Activated T-cell treated with anti-CD3 and anti-CD28 coated beads, Interleukin-2, amount 50 U/mL, for 24 hours (primary cell): ENCODE results near the gene SSR1.
"Not testable (repeated sequence)": the region's sequence is repeated elsewhere in the genome, so short reads cannot be mapped to it uniquely, and the experiment has no call there.

Experiments
- DNase-seq: peaks from one replicate; pipeline ENCODE4 v3.0.0-alpha.2; 2020
- H3K27ac Mint-ChIP-seq: 2 replicates; pipeline ENCODE4 v1.8.0; 2020; ENCODE audit warnings: mild to moderate bottlenecking, mixed read lengths
- H3K27me3 Mint-ChIP-seq: 2 replicates; pipeline ENCODE4 v1.8.0; 2020; ENCODE audit warnings: mixed read lengths
- H3K36me3 Mint-ChIP-seq: 2 replicates; pipeline ENCODE4 v1.8.0; 2020; ENCODE audit warnings: low read depth, mixed read lengths
- H3K4me1 Mint-ChIP-seq: 2 replicates; pipeline ENCODE4 v1.8.0; 2020; ENCODE audit warnings: low read depth, mixed read lengths
- H3K4me3 Mint-ChIP-seq: 2 replicates; pipeline ENCODE4 v1.8.0; 2020; ENCODE audit warnings: mild to moderate bottlenecking, moderate library complexity, mixed read lengths
- H3K9me3 Mint-ChIP-seq: 2 replicates; pipeline ENCODE4 v1.8.0; 2020; ENCODE audit warnings: mixed read lengths

The SSR1 gene

DNA sequence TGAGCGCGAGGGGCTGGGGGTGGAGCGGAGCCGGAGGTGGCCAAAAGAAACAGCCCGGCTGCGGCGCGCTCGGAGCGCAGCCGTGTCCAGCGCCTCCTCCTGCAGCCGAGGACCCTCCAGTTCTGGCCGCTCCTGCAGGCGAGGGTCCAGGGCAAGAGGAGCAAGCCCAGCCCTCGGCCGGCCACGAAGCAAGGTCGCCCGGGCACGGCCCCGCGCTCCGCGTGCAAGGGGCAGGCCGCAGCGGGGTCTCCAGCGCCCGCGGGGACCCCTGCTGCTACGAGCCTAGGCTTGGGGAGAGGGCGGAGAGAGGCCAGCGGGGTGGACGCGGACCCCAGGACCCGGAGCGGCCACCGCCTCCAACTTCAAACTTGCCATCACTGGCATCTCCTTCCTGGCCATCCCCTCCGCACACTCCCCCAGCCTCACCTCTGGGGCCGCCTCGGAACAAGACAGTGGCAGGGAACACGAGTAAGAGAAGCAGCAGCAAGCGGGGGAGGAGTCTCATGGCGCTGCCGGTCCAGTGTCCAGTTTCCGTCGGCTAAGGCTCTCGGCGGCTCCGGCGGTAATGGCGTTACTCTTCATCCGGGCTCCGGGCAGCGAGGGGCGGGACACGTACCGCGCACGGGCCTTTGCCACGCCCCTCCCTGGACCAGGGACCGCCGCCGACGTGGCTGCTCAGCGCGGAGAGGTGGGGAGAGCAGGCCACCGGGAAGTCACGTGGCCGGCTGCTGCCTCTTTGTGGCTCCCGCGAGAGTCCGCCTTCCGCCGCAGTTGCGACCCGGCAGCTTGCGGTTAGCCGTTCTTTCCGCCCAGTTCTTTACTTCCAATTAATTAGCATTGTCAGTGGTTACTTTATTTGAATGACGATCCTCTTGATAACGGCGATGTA, at the start of gene SSR1:
Gene SSR1, minus strand, starts transcription at position 584 of the 889 bp plus-strand sequence. Its CDS starts 79 bp downstream, at position 505.
- Mint-ChIP-seq H3K27ac (peak within 1 kb of the TSS; percentile 98), H3K4me3 (peak within 1 kb of the TSS; percentile 91), H3K36me3 (peaks cover 45% of the 10 kb centered on the region), H3K27me3 (no peaks in the 10 kb centered on the region), H3K4me1 (peaks cover 50% of the 10 kb centered on the region), H3K9me3 (peaks cover 5% of the 10 kb centered on the region)
- peak; percentile 96 for DNase-seq

DNA sequence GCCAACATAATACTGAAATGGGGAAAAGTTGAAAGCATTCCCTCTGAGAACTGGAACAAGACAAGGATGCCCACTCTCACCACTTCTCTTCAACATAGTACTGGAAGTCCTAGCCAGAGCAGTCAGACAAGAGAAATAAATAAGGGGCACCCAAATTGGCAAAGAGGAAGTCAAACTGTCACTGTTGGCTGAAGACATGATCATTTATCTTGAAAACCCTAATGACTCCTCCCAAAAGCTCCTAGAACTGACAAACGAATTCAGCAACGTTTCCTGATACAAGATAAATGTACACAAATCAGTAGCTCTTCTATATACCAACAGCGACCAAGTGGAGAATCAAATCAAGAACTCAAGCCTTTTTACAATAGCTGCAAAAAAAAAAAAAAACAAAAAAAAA, 38.9 kb upstream of the SSR1 start:
- H3K4me1 Mint-ChIP-seq, H3K9me3 Mint-ChIP-seq, H3K27me3 Mint-ChIP-seq, H3K4me3 Mint-ChIP-seq, DNase-seq, H3K27ac Mint-ChIP-seq, H3K36me3 Mint-ChIP-seq: not testable (repeated sequence)

DNA sequence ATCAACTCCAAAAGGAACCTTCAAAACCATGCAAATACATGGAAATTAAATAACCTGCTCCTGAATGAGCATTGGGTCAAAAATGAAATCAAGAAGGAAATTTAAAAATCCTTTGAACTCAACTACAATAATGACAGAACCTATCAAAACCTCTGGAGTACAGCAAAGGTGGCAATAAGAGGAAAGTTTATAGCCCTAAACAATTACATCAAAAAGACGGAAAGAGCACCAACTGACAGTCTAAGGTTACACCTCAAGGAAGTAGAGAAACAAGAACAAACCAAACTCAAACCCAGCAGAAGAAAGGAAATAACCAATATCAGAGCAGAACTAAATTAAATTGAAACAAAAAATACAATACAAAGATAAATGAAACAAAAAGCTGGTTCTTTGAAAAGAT, 37.6 kb upstream of the SSR1 start:
- not testable (repeated sequence) for H3K9me3 Mint-ChIP-seq, DNase-seq, H3K27ac Mint-ChIP-seq, H3K4me1 Mint-ChIP-seq, H3K4me3 Mint-ChIP-seq, H3K36me3 Mint-ChIP-seq, H3K27me3 Mint-ChIP-seq

DNA sequence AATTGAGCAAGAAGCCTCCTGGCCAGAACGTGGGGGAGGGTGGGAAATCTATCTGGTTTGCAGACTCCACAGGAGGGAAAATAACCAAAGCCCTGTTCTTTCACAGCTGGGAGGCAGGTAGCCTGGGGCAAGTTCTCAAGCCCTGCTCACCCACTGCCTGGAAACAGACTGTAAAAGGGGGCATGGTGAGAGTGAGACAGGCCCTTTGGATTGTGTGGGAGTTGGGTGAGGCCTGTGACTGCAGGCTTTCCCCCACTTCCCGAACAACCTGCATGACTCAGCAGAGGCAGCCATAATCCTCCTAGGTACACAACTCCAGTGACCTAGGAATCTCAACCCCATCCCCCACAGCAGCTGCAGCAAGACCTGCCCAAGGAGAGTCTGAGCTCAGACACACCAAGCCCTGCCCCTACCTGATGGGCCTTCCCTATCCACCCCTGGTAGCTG, 34.6 kb upstream of the SSR1 start:
- DNase-seq, H3K9me3 Mint-ChIP-seq, H3K4me3 Mint-ChIP-seq, H3K27ac Mint-ChIP-seq, H3K36me3 Mint-ChIP-seq: not testable (repeated sequence)
- Mint-ChIP-seq H3K4me1 (peaks cover 20% of the 10 kb centered on the region), H3K27me3 (peaks cover 15% of the 10 kb centered on the region)

DNA sequence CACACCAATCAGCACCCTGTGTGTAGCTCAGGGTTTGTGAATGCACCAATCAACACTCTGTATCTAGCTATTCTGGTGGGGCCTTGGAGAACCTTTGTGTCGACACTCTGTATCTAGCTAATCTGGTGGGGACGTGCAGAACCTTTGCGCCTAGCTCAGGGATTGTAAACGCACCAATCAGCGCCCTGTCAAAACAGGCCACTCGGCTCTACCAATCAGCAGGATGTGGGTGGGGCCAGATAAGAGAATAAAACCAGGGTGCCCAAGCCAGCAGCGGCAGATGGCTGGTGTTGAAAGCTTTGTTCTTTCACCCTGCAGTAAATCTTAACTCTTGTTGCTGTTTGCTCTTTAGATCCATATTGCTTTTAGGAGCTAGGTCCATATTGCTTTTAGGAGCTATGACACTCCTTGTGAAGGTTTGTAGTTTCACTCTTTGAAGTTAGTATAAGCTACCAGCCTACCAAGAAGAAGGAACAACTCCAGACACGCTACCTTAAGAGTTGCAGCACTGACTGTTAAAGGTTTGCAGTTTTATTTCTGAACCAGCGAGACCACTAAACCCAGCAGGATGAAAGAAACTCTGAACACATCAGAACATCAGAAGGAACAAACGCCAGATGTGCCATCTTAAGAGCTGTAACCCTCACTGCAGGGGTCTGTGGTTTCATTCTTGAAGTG, 31.9 kb upstream of the SSR1 start:
- peaks cover 18% of the 10 kb centered on the region for H3K27me3 Mint-ChIP-seq
- H3K9me3 Mint-ChIP-seq, H3K4me3 Mint-ChIP-seq, DNase-seq, H3K36me3 Mint-ChIP-seq: not testable (repeated sequence)
- H3K27ac Mint-ChIP-seq: peak overlapping the region; percentile 63
- peaks cover 13% of the 10 kb centered on the region for H3K4me1 Mint-ChIP-seq

DNA sequence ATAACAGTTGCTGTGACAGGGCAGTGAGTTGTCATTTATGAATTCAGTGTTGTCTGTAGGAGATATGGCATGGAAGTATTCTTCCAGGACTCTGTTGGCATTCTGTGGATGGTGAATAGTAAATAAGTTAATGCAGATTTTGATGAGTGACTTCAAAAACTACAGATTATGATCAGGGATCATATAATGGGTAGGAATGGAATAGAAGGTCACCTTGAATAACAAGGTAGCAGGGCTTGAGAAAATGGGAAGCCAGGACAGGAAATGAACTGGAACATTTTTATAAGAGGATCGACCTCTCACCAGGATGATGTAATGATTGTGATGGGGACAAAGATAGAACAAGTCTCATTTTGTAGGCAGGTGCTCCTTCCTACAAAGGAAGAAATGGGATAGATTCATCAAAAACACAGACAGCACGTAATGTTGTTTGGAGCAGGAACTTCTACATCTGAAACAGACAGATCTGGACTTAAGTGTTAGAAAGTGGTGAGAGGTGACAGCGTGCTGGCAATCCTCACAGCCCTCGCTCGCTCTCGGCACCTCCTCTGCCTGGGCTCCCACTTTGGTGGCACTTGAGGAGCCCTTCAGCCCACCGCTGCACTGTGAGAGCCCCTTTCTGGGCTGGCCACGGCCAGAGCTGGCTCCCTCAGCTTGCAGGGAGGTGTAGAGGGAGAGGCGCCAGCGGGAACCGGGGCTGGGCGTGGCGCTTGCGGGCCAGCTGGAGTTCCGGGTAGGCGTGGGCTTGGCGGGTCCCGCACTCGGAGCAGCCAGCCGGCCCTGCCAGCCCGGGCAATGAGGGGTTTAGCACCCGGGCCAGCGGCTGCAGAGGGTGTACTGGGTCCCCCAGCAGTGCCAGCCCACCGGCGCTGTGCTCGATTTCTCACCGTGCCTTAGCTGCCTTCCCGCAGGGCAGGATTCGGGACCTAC, 30.8 kb upstream of the SSR1 start:
- Mint-ChIP-seq H3K4me1 (peaks cover 13% of the 10 kb centered on the region), H3K4me3 (no peak overlapping the region), H3K27me3 (peaks cover 14% of the 10 kb centered on the region), H3K27ac (no peak overlapping the region), H3K9me3 (no peaks in the 10 kb centered on the region), H3K36me3 (no peaks in the 10 kb centered on the region)
- DNase-seq: no peak

DNA sequence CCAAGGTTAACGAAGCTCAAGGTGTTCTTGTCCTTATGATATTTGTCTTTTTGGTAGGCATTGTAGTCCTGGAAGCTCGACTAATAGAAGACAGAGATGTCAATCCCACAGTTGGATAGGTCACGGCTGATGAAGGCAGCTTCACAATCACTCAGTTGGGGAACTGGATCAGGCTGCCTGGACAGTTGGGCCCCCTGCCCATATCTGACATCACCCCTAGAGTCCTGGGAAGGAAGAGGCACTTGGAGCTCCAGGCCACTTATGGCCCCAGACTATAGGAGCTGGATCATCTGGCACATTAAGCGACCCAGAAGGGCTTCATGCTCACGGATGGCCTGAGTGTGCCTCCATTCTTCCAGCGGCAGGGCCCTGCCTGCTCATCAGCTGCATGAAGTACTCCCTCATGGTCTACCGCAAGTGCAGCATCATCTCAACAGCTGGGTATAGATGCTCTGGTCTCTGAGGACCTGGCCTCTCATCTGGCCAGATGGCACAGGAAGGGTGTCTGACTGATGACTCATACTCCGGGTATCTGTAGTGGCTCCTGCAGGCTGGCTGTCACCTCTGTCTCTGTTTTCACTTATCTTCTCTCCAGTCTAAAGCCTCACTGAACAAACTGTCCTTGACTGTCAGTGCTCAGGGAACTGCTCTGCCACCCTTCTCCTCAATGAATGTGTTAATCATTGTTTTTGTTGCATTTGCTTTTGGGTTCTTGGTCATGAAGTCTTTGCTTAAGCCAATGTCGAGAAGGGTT, 29.2 kb upstream of the SSR1 start:
- H3K4me3 Mint-ChIP-seq: no peak overlapping the region
- peaks cover 13% of the 10 kb centered on the region for H3K4me1 Mint-ChIP-seq
- peaks cover 14% of the 10 kb centered on the region for H3K27me3 Mint-ChIP-seq
- H3K27ac Mint-ChIP-seq: no peak overlapping the region
- no peak for DNase-seq
- H3K36me3 Mint-ChIP-seq: no peaks in the 10 kb centered on the region
- no peaks in the 10 kb centered on the region for H3K9me3 Mint-ChIP-seq

DNA sequence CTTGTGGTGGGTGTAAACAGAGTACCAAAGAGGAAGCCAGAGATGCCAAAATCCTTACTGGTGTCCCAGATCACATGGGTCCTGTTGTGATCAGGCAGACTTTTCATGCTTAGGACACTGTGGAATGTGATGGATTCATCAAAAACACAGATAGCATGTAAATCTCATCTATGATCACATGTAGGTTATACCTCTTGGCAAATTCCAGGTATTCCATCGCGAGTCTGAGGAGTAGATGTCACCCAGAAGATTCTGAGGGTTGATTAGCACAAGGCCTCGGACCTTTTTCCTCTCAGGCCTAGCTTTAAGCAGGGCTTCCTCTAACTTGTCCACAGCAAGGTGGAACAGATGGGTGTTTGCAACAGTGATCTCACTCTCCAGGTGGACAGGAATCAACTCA, 28.3 kb upstream of the SSR1 start:
- H3K4me3 Mint-ChIP-seq: no peak overlapping the region
- peaks cover 14% of the 10 kb centered on the region for H3K27me3 Mint-ChIP-seq
- H3K36me3 Mint-ChIP-seq: no peaks in the 10 kb centered on the region
- H3K27ac Mint-ChIP-seq: no peak overlapping the region
- DNase-seq: no peak
- H3K4me1 Mint-ChIP-seq: peaks cover 13% of the 10 kb centered on the region
- H3K9me3 Mint-ChIP-seq: no peaks in the 10 kb centered on the region

DNA sequence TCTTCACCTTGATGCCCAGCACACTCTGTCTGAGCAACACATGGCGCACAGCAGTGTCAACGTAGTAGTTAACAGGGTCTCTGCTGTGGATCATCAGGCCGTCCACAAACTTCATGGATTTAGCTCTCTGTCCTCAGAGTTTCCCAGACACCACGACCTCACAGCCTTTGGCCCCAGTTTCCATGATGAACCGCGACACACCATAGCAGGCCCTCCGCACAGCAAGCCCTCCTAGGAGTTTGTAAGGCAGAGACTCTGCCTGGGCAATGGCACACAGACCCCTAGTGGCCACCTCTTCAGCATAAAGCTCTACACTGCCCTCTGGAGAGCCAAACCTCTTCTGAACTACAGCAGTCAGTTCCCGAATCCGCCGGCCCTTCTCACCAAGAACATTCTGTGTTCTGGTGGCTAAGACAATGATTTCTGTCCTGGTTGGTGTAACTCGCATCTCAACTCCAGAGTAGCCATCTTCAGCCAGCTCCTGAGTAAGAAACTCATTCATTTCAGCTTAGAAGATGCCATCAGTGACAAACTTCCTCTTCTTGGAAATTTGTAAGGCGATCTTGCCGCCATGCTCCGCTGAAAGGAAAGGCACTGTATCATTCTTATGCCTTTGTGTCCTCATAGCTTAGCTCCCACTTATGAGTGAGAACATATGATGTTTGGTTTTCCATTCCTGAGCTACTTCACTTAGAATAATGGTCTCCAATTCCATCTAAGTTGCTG, 26.2 kb upstream of the SSR1 start:
- not testable (repeated sequence) for H3K36me3 Mint-ChIP-seq, H3K27me3 Mint-ChIP-seq, H3K27ac Mint-ChIP-seq, H3K9me3 Mint-ChIP-seq, H3K4me3 Mint-ChIP-seq, DNase-seq, H3K4me1 Mint-ChIP-seq

DNA sequence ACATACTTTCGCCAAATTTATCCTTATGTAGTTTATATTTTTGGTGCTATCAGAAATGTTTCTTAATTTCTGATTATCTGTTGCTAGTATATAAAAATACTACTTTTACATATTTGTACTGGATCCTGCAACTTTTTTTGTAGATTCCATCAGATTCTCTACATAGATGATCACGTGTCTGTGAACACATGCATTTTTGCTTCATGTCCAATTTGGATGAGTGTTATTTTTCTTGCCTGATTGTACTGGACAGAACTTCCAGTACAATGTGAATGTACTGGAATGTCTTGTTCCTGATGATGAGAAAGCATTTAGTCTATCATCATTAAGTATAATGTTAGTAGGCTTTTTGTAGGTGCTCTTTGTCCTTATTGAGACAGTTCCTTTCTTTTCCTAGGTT, 25.0 kb upstream of the SSR1 start:
- no peak overlapping the region for H3K4me3 Mint-ChIP-seq
- H3K27ac Mint-ChIP-seq: no peak overlapping the region
- no peaks in the 10 kb centered on the region for H3K9me3 Mint-ChIP-seq
- no peaks in the 10 kb centered on the region for H3K4me1 Mint-ChIP-seq
- H3K36me3 Mint-ChIP-seq: no peaks in the 10 kb centered on the region
- no peak for DNase-seq
- H3K27me3 Mint-ChIP-seq: peaks cover 3% of the 10 kb centered on the region

DNA sequence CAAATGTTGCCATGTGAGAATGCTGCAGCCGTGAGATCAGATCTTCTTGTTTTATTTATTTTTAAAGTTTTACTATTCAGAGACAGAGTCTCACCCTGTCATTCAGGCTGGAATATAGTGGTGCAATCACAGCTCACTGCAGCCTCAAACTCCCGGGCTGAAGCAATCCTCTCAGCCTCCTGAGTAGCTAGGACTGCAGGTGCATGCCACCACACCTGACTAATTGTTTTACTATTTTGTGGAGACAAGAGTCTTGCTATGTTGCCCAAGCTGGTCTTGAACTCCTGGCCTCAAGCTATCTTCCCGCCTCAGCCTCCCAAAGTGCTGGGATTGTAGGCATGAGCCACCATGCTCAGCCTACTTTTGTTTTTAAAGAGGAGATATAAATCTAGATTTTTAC, 22.5 kb upstream of the SSR1 start:
- Mint-ChIP-seq H3K27me3 (peaks cover 3% of the 10 kb centered on the region), H3K27ac (no peak overlapping the region), H3K9me3 (no peaks in the 10 kb centered on the region), H3K36me3 (no peaks in the 10 kb centered on the region), H3K4me3 (no peak overlapping the region), H3K4me1 (no peaks in the 10 kb centered on the region)
- DNase-seq: no peak

DNA sequence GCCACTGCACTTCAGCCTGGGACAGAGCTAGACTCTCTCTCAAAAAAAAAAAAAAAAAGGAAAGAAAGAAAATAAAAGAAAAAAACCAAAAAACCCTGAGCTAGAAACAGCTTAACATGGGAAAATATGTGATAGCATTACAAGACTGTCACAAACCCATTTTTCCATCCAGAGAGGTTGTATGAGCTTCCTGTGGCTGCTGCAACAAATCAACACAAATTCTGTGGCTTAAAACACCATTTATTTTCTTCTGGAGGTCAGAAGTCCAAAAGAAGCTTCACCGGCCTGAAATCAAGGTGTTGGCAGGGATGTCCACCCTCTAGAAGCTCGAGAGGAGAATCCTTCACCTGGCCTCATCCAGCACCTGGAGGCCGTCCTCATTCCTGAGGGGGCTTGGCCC, 21.7 kb upstream of the SSR1 start:
- no peaks in the 10 kb centered on the region for H3K4me1 Mint-ChIP-seq
- H3K9me3 Mint-ChIP-seq: no peaks in the 10 kb centered on the region
- H3K4me3 Mint-ChIP-seq: no peak overlapping the region
- no peak overlapping the region for H3K27ac Mint-ChIP-seq
- DNase-seq: no peak
- no peaks in the 10 kb centered on the region for H3K27me3 Mint-ChIP-seq
- no peaks in the 10 kb centered on the region for H3K36me3 Mint-ChIP-seq

DNA sequence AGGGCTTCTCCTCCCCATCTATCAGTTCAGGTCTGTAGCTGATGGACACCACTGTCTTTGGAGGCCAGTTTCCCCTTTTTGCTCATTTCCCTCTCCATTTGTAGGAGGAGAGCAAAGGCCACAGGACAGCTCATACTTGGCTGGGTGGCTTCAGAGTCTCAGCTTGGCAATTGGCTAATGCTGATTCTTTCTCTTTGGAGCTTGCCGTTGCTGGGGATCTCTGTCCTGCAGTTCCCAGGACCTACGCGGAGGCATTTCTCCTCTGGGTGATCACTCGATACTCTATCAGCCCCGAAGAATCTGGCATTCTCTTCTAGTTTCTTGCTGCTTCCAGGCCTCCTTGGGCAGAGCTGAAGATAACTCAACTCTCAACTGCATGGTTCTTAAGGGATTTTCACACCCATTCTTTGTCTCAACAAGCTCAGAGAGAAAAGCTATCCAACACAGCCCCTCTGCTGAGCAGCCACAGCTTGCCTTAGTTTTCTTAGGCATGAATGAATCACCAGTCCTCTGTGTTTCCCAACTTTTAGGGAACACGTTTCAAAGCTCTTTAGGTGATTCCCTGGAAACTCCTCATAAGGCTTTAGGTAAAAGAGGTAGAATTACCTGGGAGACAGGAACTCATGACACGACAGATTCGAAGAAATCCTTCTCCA, 19.2 kb upstream of the SSR1 start:
- no peak overlapping the region for H3K27ac Mint-ChIP-seq
- DNase-seq: no peak
- H3K4me3 Mint-ChIP-seq: no peak overlapping the region
- no peaks in the 10 kb centered on the region for H3K27me3 Mint-ChIP-seq
- no peaks in the 10 kb centered on the region for H3K4me1 Mint-ChIP-seq
- H3K36me3 Mint-ChIP-seq: no peaks in the 10 kb centered on the region
- no peaks in the 10 kb centered on the region for H3K9me3 Mint-ChIP-seq
